Esophagus squamous epithelium (tissue), 5 donors: ENCODE measurements around the gene MX1. TPM values are rescaled to one million over a fixed set of nuclear protein-coding genes. Genes with fewer than 3 reads are reported as not detected.

ENCODE experiments used
- DNase-seq: peaks from one replicate; lab custom pipeline; 2025; lab: John Stamatoyannopoulos, UW
- H3K27ac ChIP-seq, 4 donors: fragments of 200-600 bp; sonication (generic); one replicate each; pipeline ENCODE4 v1.5.1; 2016 to 2019; ENCODE audit warnings: mild to moderate bottlenecking in 1 of 4
- H3K27me3 ChIP-seq, 4 donors: fragments of 200-600 bp; sonication (generic); 1 replicate in 3 of 4; 2 replicates in 1 of 4; pipeline versions ENCODE4 v1.5.1 to v1.6.0; 2017 to 2021; ENCODE audit warnings: antibody characterized with exemption in 1 of 4
- H3K36me3 ChIP-seq, 3 donors: fragments of 200-600 bp; sonication (generic); one replicate each; pipeline ENCODE4 v1.5.1; 2016 to 2019
- H3K4me1 ChIP-seq, 3 donors: fragments of 200-600 bp; sonication (generic); one replicate each; pipeline ENCODE4 v1.5.1; 2017 to 2019
- H3K4me3 ChIP-seq, 4 donors: fragments of 200-600 bp; sonication (generic); 1 replicate in 3 of 4; 2 replicates in 1 of 4; pipeline ENCODE4 v1.5.1; 2016 to 2019; ENCODE audit warnings: mild to moderate bottlenecking in 2 of 4, moderate library complexity in 1 of 4
- H3K9me3 ChIP-seq, 3 donors: fragments of 200-600 bp; sonication (generic); one replicate each; pipeline ENCODE4 v1.5.1; 2016 to 2019
- CTCF ChIP-seq, 6 experiments: fragments of 450-650 bp in 4 of 6; fragments of 200-600 bp in 2 of 6; sonication (generic) in 2 of 6; IDR thresholded peaks; one replicate each; pipeline ENCODE4 v1.5.1; 2016 to 2019; ENCODE audit warnings: antibody characterized with exemption in 6 of 6, mild to moderate bottlenecking in 4 of 6, moderate library complexity in 4 of 6
- POLR2A ChIP-seq, 4 donors: fragments of 450-650 bp; IDR thresholded peaks; one replicate each; pipeline ENCODE4 v1.6.1; 2017; ENCODE audit warnings: antibody characterized with exemption in 4 of 4, mild to moderate bottlenecking in 4 of 4, moderate library complexity in 3 of 4
- WGBS, 2 donors: methylation state at CpG; one replicate each; pipeline ENCODE4 v1.1.5; 2018; 5-methylcytosine and 5-hydroxymethylcytosine counted together
- intact Hi-C: fragments of 100-400 bp; cut with DNase I; formaldehyde crosslinking; loops from one replicate; pipeline ENCODE4 v1.15.0; 2022
- total RNA-seq, 4 donors: library from RNA; depleted of rRNA; stranded (reverse); fragments of >200 nt; gene quantifications; one replicate each; pipeline ENCODE4 v1.1.0, GENCODE V29; 2016
- donor health status: DM: yes; HTN: yes; CAD: no.

Gene MX1
- total RNA-seq, 4 donors from 2014 or later: 29.7 to 90.2 (median 40.9) TPM

- Histone ChIP-seq H3K27me3 (peaks cover 0 to 21% (median 0%) of the 10 kb centered on the region in 4 donors), H3K4me3 (no peak overlapping the region), H3K36me3 (peaks cover 0 to 7% (median 0%) of the 10 kb centered on the region in 3 donors), H3K4me1 (no peaks in the 10 kb centered on the region), H3K27ac (no peak overlapping the region), H3K9me3 (no peaks in the 10 kb centered on the region)
- intact Hi-C loops: no loop called here
- no peak for TF ChIP-seq POLR2A (IDR thresholded peaks at IDR 0.05)
- no peak for TF ChIP-seq CTCF (IDR thresholded peaks at IDR 0.05)
- WGBS, 2 donors: 85 to 90% methylated on average over 16 of the region's 16 CpGs
- no peak for DNase-seq
Observed at GRCh38 chr21:41494242-41494641, 68.2 kb downstream of the MX1 start.

- Histone ChIP-seq H3K27ac (no peak overlapping the region), H3K4me1 (peaks cover 0 to 17% (median 0%) of the 10 kb centered on the region in 3 donors), H3K4me3 (no peak overlapping the region), H3K9me3 (no peaks in the 10 kb centered on the region), H3K36me3 (peaks cover 0 to 7% (median 0%) of the 10 kb centered on the region in 3 donors), H3K27me3 (peaks cover 0 to 37% (median 0%) of the 10 kb centered on the region in 4 donors)
- no peak for DNase-seq
- TF ChIP-seq POLR2A (IDR thresholded peaks at IDR 0.05): no peak
- TF ChIP-seq CTCF (IDR thresholded peaks at IDR 0.05): no peak
- WGBS, 2 donors: 71 to 94% methylated on average over 4 to 5 of the region's 6 CpGs
- intact Hi-C loops: no loop called here
Observed at GRCh38 chr21:41497008-41497407, 71.0 kb downstream of the MX1 start.

GRCh38 chr21:41497788-41498187 is 71.7 kb downstream of the MX1 start:
- Histone ChIP-seq H3K4me3 (no peak overlapping the region), H3K27me3 (peaks cover 0 to 37% (median 0%) of the 10 kb centered on the region in 4 donors), H3K9me3 (no peaks in the 10 kb centered on the region), H3K36me3 (peaks cover 0 to 5% (median 0%) of the 10 kb centered on the region in 3 donors), H3K4me1 (peaks cover 0 to 17% (median 0%) of the 10 kb centered on the region in 3 donors), H3K27ac (no peak overlapping the region)
- 77 to 83% methylated on average over 8 of the region's 8 CpGs for WGBS, 2 donors
- no peak for TF ChIP-seq POLR2A (IDR thresholded peaks at IDR 0.05)
- TF ChIP-seq CTCF (IDR thresholded peaks at IDR 0.05): no peak
- no peak for DNase-seq
- intact Hi-C loops: no loop called here

GRCh38 chr21:41499920-41500319 is 73.9 kb downstream of the MX1 start:
- DNase-seq: no peak
- Histone ChIP-seq H3K9me3 (no peaks in the 10 kb centered on the region), H3K27ac (peak overlapping the region in 2 of 4 donors; percentile 48 to 68), H3K27me3 (peaks cover 0 to 35% (median 0%) of the 10 kb centered on the region in 4 donors), H3K4me3 (no peak overlapping the region), H3K4me1 (peaks cover 0 to 17% (median 0%) of the 10 kb centered on the region in 3 donors), H3K36me3 (no peaks in the 10 kb centered on the region)
- no peak for TF ChIP-seq POLR2A (IDR thresholded peaks at IDR 0.05)
- TF ChIP-seq CTCF (IDR thresholded peaks at IDR 0.05): no peak
- intact Hi-C loops: no loop called here
- WGBS, 2 donors: 60 to 100% methylated on average over 1 to 2 of the region's 2 CpGs

GRCh38 chr21:41500363-41500762 is 74.3 kb downstream of the MX1 start:
- no peak for DNase-seq
- peak overlapping the region in 2 of 4 donors; percentile 48 to 68 for H3K27ac ChIP-seq
- H3K36me3 ChIP-seq: no peaks in the 10 kb centered on the region
- H3K27me3 ChIP-seq: peaks cover 0 to 39% (median 0%) of the 10 kb centered on the region in 4 donors
- intact Hi-C loops: no loop called here
- 62 to 67% methylated on average over 6 of the region's 6 CpGs for WGBS, 2 donors
- H3K9me3 ChIP-seq: no peaks in the 10 kb centered on the region
- peaks cover 0 to 17% (median 0%) of the 10 kb centered on the region in 3 donors for H3K4me1 ChIP-seq
- no peak overlapping the region for H3K4me3 ChIP-seq
- TF ChIP-seq CTCF (IDR thresholded peaks at IDR 0.05) (no peak), POLR2A (IDR thresholded peaks at IDR 0.05) (no peak)
